D721Med (cell line): ENCODE measurements around the gene RNF4.
"Not testable (repeated sequence)": the region's sequence is repeated elsewhere in the genome, so short reads cannot be mapped to it uniquely, and the experiment has no call there.

Experiments used
- DNase-seq: peaks from one replicate; pipeline ENCODE4 v3.0.0; 2011; ENCODE audit warnings: low spot score; ENCODE audit not compliant: insufficient read length
- FAIRE-seq: peaks from 2 replicates; lab custom pipeline; 2011; peaks lifted over from hg19 to GRCh38; lab: Jason Lieb, UNC
- TF ChIP-seq, protein P1 (sequence below): IDR thresholded peaks from 2 replicates; pipeline ENCODE4 v1.5.1; 2012; ENCODE audit warnings: mild to moderate bottlenecking, control low read depth; ENCODE audit not compliant: insufficient read depth; ENCODE audit errors: missing control alignments

The RNF4 gene

GRCh38 chr4:2526559-2526958, 57.7 kb downstream of the RNF4 start:
- no peak for DNase-seq
- FAIRE-seq: no peak

GRCh38 chr4:2534904-2535375, 66.0 kb downstream of the RNF4 start:
- TF ChIP-seq, protein P1, sequence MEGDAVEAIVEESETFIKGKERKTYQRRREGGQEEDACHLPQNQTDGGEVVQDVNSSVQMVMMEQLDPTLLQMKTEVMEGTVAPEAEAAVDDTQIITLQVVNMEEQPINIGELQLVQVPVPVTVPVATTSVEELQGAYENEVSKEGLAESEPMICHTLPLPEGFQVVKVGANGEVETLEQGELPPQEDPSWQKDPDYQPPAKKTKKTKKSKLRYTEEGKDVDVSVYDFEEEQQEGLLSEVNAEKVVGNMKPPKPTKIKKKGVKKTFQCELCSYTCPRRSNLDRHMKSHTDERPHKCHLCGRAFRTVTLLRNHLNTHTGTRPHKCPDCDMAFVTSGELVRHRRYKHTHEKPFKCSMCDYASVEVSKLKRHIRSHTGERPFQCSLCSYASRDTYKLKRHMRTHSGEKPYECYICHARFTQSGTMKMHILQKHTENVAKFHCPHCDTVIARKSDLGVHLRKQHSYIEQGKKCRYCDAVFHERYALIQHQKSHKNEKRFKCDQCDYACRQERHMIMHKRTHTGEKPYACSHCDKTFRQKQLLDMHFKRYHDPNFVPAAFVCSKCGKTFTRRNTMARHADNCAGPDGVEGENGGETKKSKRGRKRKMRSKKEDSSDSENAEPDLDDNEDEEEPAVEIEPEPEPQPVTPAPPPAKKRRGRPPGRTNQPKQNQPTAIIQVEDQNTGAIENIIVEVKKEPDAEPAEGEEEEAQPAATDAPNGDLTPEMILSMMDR: no peak

More at GRCh38 chr4:2526559-2526958, 57.7 kb downstream of the RNF4 start:
- TF ChIP-seq, protein P1: no peak

DNA sequence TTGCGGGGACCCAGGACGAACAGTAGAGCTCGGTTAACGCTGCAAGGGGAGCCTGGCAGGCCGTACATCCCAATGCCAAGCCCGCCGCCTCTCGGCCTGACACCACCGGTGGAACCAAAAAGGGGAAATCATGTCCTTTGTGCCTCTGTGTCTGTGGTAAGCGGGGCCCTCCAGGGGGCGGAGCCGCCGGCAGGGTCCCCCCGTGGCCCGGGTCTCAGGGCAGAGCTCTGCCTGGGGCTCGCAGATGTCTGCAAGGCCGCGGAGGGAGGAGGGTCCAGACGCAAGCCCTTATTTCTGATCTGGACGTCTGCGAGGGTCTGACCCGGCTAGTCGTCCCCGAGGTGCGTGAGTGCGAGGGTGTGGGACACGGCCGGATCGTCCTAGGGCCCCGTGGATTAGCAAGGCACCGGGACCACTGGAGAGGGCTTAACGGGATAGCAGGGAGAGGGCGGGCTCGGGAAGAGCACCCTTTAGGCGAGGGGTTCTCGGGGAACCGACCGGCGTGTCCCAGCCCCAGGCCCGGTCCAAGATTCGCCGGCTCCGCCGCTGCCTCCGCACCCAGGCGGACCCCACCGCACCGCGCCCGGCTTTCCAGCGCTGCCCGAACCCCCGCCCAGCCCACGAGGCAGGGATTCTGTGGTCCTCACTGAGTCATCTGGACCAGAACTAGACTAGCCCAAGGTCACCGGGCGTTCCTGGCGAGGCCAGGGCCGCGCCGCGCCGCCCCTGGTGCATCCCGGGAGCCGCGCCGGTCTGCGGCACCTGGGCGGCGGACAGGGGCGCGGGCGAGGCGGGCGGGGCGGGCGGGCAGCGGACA, 66.7 kb downstream of the RNF4 start:
- DNase-seq (no peak), FAIRE-seq (no peak)
- TF ChIP-seq, protein P1: no peak

More at GRCh38 chr4:2534904-2535375, 66.0 kb downstream of the RNF4 start:
- FAIRE-seq (no peak), DNase-seq (no peak)

GRCh38 chr4:2536193-2537010, 67.5 kb downstream of the RNF4 start, which contains the start of gene FAM193A:
Gene FAM193A, plus strand, starts transcription at chr4:2536647. Its CDS starts 269 bp downstream, at chr4:2536916.
- DNase-seq (no peak), FAIRE-seq (no peak)
- TF ChIP-seq, protein P1: no peak

- FAIRE-seq (no peak), DNase-seq (no peak)
Measured at GRCh38 chr4:2537011-2537830, 68.3 kb downstream of the RNF4 start.

DNA sequence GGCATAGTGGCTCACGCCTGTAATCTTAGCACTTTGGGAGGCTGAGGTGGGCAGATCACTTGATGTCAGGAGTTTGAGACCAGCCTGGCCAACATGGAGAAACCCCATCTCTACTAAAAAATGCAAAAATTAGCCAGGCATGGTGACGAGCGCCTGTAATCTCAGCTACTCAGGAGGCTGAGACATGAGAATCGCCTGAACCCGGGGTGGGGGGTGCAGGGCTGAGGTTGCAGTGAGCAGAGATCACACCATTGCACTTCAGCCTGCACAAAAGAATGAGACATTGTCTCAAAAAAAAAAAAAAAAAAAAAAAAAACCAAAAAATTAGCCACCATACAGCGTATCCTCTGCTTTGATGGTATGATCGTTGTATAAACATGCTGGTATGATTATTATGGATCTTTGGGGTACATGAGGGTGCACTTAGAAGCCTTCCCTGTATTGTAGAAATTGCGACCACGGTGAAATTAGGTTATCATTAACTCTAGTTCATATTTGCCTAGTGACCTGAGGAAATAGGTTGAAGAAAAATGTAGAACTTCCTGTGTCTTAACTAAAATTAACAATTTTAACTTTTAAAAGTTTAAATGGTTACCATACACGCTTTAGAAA, 74.8 kb downstream of the RNF4 start:
- not testable (repeated sequence) for FAIRE-seq, DNase-seq

More at GRCh38 chr4:2537011-2537830, 68.3 kb downstream of the RNF4 start:
- TF ChIP-seq, protein P1: no peak
